Peyer's patch (tissue), 4 donors: Measurements from ENCODE around the gene DUXB. TPM values are rescaled to one million over a fixed set of nuclear protein-coding genes. Genes with fewer than 3 reads are reported as not detected.

Experiments used
- DNase-seq, 3 donors: peaks; one replicate each; pipeline ENCODE4 v3.0.0-alpha.2; 2017 to 2019
- H3K27ac ChIP-seq, 4 donors: fragments of 200-600 bp; sonication (generic); one replicate each; pipeline ENCODE4 v1.5.1; 2016 to 2019
- H3K27me3 ChIP-seq, 2 donors: fragments of 200-600 bp; sonication (generic); one replicate each; pipeline ENCODE4 v1.5.1; 2019
- H3K36me3 ChIP-seq, 3 donors: fragments of 200-600 bp; sonication (generic); one replicate each; pipeline ENCODE4 v1.5.1; 2016 to 2019
- H3K4me1 ChIP-seq, 4 donors: fragments of 200-600 bp; sonication (generic); one replicate each; pipeline ENCODE4 v1.5.1; 2016 to 2019
- H3K4me3 ChIP-seq, 4 donors: fragments of 200-600 bp; sonication (generic); 1 replicate in 3 of 4; 2 replicates in 1 of 4; pipeline ENCODE4 v1.5.1; 2016 to 2019; ENCODE audit warnings: mild to moderate bottlenecking in 1 of 4
- H3K9me3 ChIP-seq, 4 donors: fragments of 200-600 bp; sonication (generic); one replicate each; pipeline ENCODE4 v1.5.1; 2016 to 2019; ENCODE audit warnings: mild to moderate bottlenecking in 1 of 4
- POLR2A ChIP-seq, 2 donors: fragments of 450-650 bp; IDR thresholded peaks; one replicate each; pipeline ENCODE4 v1.5.1; 2017; ENCODE audit warnings: antibody characterized with exemption in 2 of 2, mild to moderate bottlenecking in 2 of 2, moderate library complexity in 2 of 2
- total RNA-seq, 4 donors: library from RNA; depleted of rRNA; stranded (reverse); fragments of >200 nt; gene quantifications; one replicate each; pipeline ENCODE4 v1.1.0, GENCODE V29; 2016
- TF ChIP-seq, protein P1 (sequence below), 6 experiments: fragments of 450-650 bp in 4 of 6; fragments of 200-600 bp in 2 of 6; sonication (generic) in 1 of 6; IDR thresholded peaks; one replicate each; pipeline ENCODE4 v1.5.1; 2017 to 2019; ENCODE audit warnings: antibody characterized with exemption in 6 of 6, mild to moderate bottlenecking in 3 of 6, moderate library complexity in 1 of 6

DUXB gene
- total RNA-seq, 4 donors from 2014 or later = not detected

DNA sequence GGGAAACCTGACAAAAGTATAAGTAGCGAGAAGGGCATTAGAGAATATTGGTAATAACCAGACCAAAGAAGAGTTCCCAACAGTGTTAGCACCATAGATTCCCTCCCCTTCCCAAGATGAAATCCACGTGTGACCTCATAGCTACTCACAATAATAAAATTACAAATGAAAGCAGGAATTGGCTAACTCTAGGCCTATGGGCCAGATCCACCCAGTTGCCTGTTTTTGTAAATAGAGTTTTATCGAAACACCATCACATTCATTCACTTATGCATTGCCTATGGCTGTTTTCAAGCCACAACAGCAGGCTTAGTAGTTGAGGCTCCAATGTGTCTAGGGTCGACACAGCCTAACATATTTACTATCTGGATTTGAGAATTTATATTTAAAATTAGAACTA, 17.2 kb upstream of the DUXB start:
- no peak for TF ChIP-seq POLR2A (IDR thresholded peaks at IDR 0.05)
- TF ChIP-seq, protein P1, sequence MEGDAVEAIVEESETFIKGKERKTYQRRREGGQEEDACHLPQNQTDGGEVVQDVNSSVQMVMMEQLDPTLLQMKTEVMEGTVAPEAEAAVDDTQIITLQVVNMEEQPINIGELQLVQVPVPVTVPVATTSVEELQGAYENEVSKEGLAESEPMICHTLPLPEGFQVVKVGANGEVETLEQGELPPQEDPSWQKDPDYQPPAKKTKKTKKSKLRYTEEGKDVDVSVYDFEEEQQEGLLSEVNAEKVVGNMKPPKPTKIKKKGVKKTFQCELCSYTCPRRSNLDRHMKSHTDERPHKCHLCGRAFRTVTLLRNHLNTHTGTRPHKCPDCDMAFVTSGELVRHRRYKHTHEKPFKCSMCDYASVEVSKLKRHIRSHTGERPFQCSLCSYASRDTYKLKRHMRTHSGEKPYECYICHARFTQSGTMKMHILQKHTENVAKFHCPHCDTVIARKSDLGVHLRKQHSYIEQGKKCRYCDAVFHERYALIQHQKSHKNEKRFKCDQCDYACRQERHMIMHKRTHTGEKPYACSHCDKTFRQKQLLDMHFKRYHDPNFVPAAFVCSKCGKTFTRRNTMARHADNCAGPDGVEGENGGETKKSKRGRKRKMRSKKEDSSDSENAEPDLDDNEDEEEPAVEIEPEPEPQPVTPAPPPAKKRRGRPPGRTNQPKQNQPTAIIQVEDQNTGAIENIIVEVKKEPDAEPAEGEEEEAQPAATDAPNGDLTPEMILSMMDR (IDR thresholded peaks at IDR 0.05) = no peak
- Histone ChIP-seq H3K4me1 (no peaks in the 10 kb centered on the region), H3K4me3 (no peak overlapping the region), H3K27me3 (no peaks in the 10 kb centered on the region), H3K36me3 (no peaks in the 10 kb centered on the region), H3K9me3 (peaks cover 0 to 3% (median 0%) of the 10 kb centered on the region in 4 donors), H3K27ac (no peak overlapping the region)
- no peak for DNase-seq

- no peaks in the 10 kb centered on the region for H3K36me3 ChIP-seq
- H3K27me3 ChIP-seq = no peaks in the 10 kb centered on the region
- H3K4me3 ChIP-seq = no peak overlapping the region
- no peak overlapping the region for H3K27ac ChIP-seq
- no peak for DNase-seq
- H3K4me1 ChIP-seq = no peaks in the 10 kb centered on the region
- peaks cover 0 to 3% (median 0%) of the 10 kb centered on the region in 4 donors for H3K9me3 ChIP-seq
- no peak for TF ChIP-seq POLR2A (IDR thresholded peaks at IDR 0.05)
- TF ChIP-seq, protein P1 (IDR thresholded peaks at IDR 0.05) = no peak
Measured at GRCh38 chr16:75714661-75715060, 13.4 kb upstream of the DUXB start.

GRCh38 chr16:75710344-75710743, 9.1 kb upstream of the DUXB start:
- no peak for DNase-seq
- TF ChIP-seq, protein P1 (IDR thresholded peaks at IDR 0.05) = no peak
- TF ChIP-seq POLR2A (IDR thresholded peaks at IDR 0.05) = no peak
- no peak overlapping the region for H3K27ac ChIP-seq
- H3K27me3 ChIP-seq = no peaks in the 10 kb centered on the region
- H3K4me1 ChIP-seq = no peaks in the 10 kb centered on the region
- H3K36me3 ChIP-seq = no peaks in the 10 kb centered on the region
- H3K4me3 ChIP-seq = no peak overlapping the region
- no peaks in the 10 kb centered on the region for H3K9me3 ChIP-seq

DNA sequence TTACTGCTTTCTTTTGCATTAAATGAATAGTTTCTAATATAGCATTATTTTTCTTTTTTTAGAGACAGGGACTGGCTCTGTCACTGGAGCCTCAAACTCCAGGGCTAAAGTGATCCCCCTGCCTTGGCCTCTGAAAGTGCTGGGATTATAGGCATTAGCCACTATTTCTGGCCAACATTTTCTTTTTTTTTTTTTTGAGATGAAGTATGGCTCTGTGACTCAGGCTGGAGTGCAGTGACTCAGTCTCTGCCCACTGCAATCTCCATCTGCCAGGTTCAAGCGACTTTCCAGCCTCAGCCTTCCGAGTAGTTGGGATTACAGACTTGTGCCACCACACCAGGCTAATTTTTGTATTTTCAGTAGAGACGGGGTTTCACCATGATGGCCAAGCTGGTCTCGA, 2.0 kb upstream of the DUXB start:
- DNase-seq = no peak
- H3K27ac ChIP-seq = no peak overlapping the region
- no peaks in the 10 kb centered on the region for H3K36me3 ChIP-seq
- no peaks in the 10 kb centered on the region for H3K9me3 ChIP-seq
- H3K4me1 ChIP-seq = no peaks in the 10 kb centered on the region
- no peak overlapping the region for H3K4me3 ChIP-seq
- H3K27me3 ChIP-seq = no peaks in the 10 kb centered on the region
- TF ChIP-seq POLR2A (IDR thresholded peaks at IDR 0.05) = no peak
- TF ChIP-seq, protein P1 (IDR thresholded peaks at IDR 0.05) = no peak

- Histone ChIP-seq H3K36me3 (no peaks in the 10 kb centered on the region), H3K4me1 (no peaks in the 10 kb centered on the region), H3K9me3 (no peaks in the 10 kb centered on the region), H3K27ac (no peak overlapping the region), H3K27me3 (no peaks in the 10 kb centered on the region), H3K4me3 (no peak overlapping the region)
- TF ChIP-seq, protein P1 (IDR thresholded peaks at IDR 0.05) = no peak
- no peak for TF ChIP-seq POLR2A (IDR thresholded peaks at IDR 0.05)
- DNase-seq = no peak
Measured at GRCh38 chr16:75702242-75702641, 981 bp upstream of the DUXB start.

GRCh38 chr16:75697571-75697970, 3.7 kb downstream of the DUXB start:
- no peak overlapping the region for H3K27ac ChIP-seq
- H3K4me1 ChIP-seq = no peaks in the 10 kb centered on the region
- TF ChIP-seq, protein P1 (IDR thresholded peaks at IDR 0.05) = no peak
- TF ChIP-seq POLR2A (IDR thresholded peaks at IDR 0.05) = no peak
- no peaks in the 10 kb centered on the region for H3K9me3 ChIP-seq
- H3K4me3 ChIP-seq = no peak overlapping the region
- no peak for DNase-seq
- H3K27me3 ChIP-seq = no peaks in the 10 kb centered on the region
- H3K36me3 ChIP-seq = no peaks in the 10 kb centered on the region
